ENCODE results near the gene UBAC2. TPM values are rescaled to one million over a fixed set of nuclear protein-coding genes. Genes with fewer than 3 reads are reported as not detected.
A peak's percentile ranks its signal among the peaks of the same experiment; 100 is the strongest.

UBAC2 gene
- total RNA-seq, 4 donors from 2014 or later = 51.0 to 71.5 (median 61.1) TPM

GRCh38 chr13:99206226-99206625 lies 5.6 kb downstream of the UBAC2 start:
- DNase-seq (no peak), ATAC-seq (no peak)
- in situ Hi-C loops (cut with MboI; ENCODE audit: low sequenced_read_pairs in 4 of 4) = no loop called here
- H3K4me1 ChIP-seq = peaks cover 25 to 39% of the 10 kb centered on the region in 2 donors
- H3K27me3 ChIP-seq = no peaks in the 10 kb centered on the region
- no peak overlapping the region for H3K4me3 ChIP-seq
- intact Hi-C loops (cut with DNase I; ENCODE audit: low total_unique reads) = loop anchor here (10.0 kb wide), 1 partner anchor 399 kb away; the partner anchor contains the start of gene CLYBL
- no peaks in the 10 kb centered on the region for H3K9me3 ChIP-seq
- no peaks in the 10 kb centered on the region for H3K36me3 ChIP-seq
- no peak for TF ChIP-seq CTCF (IDR thresholded peaks at IDR 0.05 in 4 of 5, conservative IDR thresholded peaks at IDR 0.05 in 1 of 5)
- no peak for TF ChIP-seq POLR2A (IDR thresholded peaks at IDR 0.05)
- H3K27ac ChIP-seq = no peak overlapping the region

GRCh38 chr13:99206873-99207272 lies 6.2 kb downstream of the UBAC2 start:
- H3K4me3 ChIP-seq = no peak overlapping the region
- no peak for ATAC-seq
- no peaks in the 10 kb centered on the region for H3K9me3 ChIP-seq
- H3K27ac ChIP-seq = no peak overlapping the region
- H3K4me1 ChIP-seq = peaks cover 22 to 35% of the 10 kb centered on the region in 2 donors
- H3K27me3 ChIP-seq = no peaks in the 10 kb centered on the region
- DNase-seq = no peak
- no peaks in the 10 kb centered on the region for H3K36me3 ChIP-seq
- in situ Hi-C loops (cut with MboI; ENCODE audit: low sequenced_read_pairs in 4 of 4) (no loop called here), intact Hi-C loops (cut with DNase I; ENCODE audit: low total_unique reads) (loop anchor here (10.0 kb wide), 1 partner anchor 398 kb away; the partner anchor contains the start of gene CLYBL)
- no peak for TF ChIP-seq POLR2A (IDR thresholded peaks at IDR 0.05)
- no peak for TF ChIP-seq CTCF (IDR thresholded peaks at IDR 0.05 in 4 of 5, conservative IDR thresholded peaks at IDR 0.05 in 1 of 5)

- no peak for DNase-seq
- intact Hi-C loops (cut with DNase I; ENCODE audit: low total_unique reads) = loop anchor here (10.0 kb wide), 1 partner anchor 397 kb away; the partner anchor contains the start of gene CLYBL
- TF ChIP-seq POLR2A (IDR thresholded peaks at IDR 0.05) = no peak
- TF ChIP-seq CTCF (IDR thresholded peaks at IDR 0.05 in 4 of 5, conservative IDR thresholded peaks at IDR 0.05 in 1 of 5) = no peak
- no peaks in the 10 kb centered on the region for H3K9me3 ChIP-seq
- H3K27ac ChIP-seq = no peak overlapping the region
- ATAC-seq = no peak
- in situ Hi-C loops (cut with MboI; ENCODE audit: low sequenced_read_pairs in 4 of 4) = no loop called here
- H3K36me3 ChIP-seq = no peaks in the 10 kb centered on the region
- H3K27me3 ChIP-seq = no peaks in the 10 kb centered on the region
- peaks cover 16 to 29% of the 10 kb centered on the region in 2 donors for H3K4me1 ChIP-seq
- no peak overlapping the region for H3K4me3 ChIP-seq
Measured at GRCh38 chr13:99207511-99207910, 6.9 kb downstream of the UBAC2 start.

GRCh38 chr13:99208185-99208584 lies 7.5 kb downstream of the UBAC2 start:
- H3K9me3 ChIP-seq = no peaks in the 10 kb centered on the region
- H3K27ac ChIP-seq = peak overlapping the region in 1 of 4 donors; percentile 42
- H3K4me1 ChIP-seq = peaks cover 12 to 22% of the 10 kb centered on the region in 2 donors
- intact Hi-C loops (cut with DNase I; ENCODE audit: low total_unique reads) = loop anchor here (10.0 kb wide), 1 partner anchor 397 kb away; the partner anchor contains the start of gene CLYBL
- in situ Hi-C loops (cut with MboI; ENCODE audit: low sequenced_read_pairs in 4 of 4) = no loop called here
- DNase-seq (no peak), ATAC-seq (no peak)
- TF ChIP-seq POLR2A (IDR thresholded peaks at IDR 0.05) (no peak), CTCF (IDR thresholded peaks at IDR 0.05 in 4 of 5, conservative IDR thresholded peaks at IDR 0.05 in 1 of 5) (no peak)
- H3K36me3 ChIP-seq = no peaks in the 10 kb centered on the region
- H3K4me3 ChIP-seq = no peak overlapping the region
- no peaks in the 10 kb centered on the region for H3K27me3 ChIP-seq
